Prostate gland (tissue), 2 donors: ENCODE measurements around the gene SCN7A. TPM values are rescaled to one million over a fixed set of nuclear protein-coding genes. Genes with fewer than 3 reads are reported as not detected.

Source experiments
- DNase-seq: peaks from one replicate; pipeline ENCODE4 v3.0.0-alpha.2; 2019; ENCODE audit warnings: low spot score
- H3K27ac ChIP-seq, 2 donors: fragments of 200-600 bp; sonication (generic); 2 replicates each; pipeline ENCODE4 v1.5.1; 2017 to 2019
- H3K27me3 ChIP-seq: fragments of 200-600 bp; sonication (generic); replicated peaks from 2 replicates; pipeline ENCODE4 v1.5.1; 2019; ENCODE audit not compliant: insufficient read depth
- H3K36me3 ChIP-seq, 2 donors: fragments of 200-600 bp; sonication (generic); 1 replicate in 1 of 2; 2 replicates in 1 of 2; pipeline versions ENCODE4 v1.5.1 to v1.8.1; 2017 to 2019
- H3K4me1 ChIP-seq: fragments of 200-600 bp; sonication (generic); replicated peaks from 2 replicates; pipeline ENCODE4 v1.5.1; 2019
- H3K4me3 ChIP-seq, 2 donors: fragments of 200-600 bp; sonication (generic); 2 replicates each; pipeline ENCODE4 v1.5.1; 2017 to 2019
- H3K9me3 ChIP-seq: fragments of 200-600 bp; sonication (generic); 2 replicates; pipeline ENCODE4 v1.5.1; 2017
- POLR2A ChIP-seq: fragments of 450-650 bp; IDR thresholded peaks from one replicate; pipeline ENCODE4 v1.6.1; 2016; ENCODE audit warnings: antibody characterized with exemption, mild to moderate bottlenecking
- POLR2AphosphoS5 ChIP-seq: sonication (generic); formaldehyde crosslinking; IDR thresholded peaks from one replicate; pipeline ENCODE4 v1.6.1; 2017; ENCODE audit warnings: antibody characterized with exemption
- WGBS: methylation state at CpG from one replicate; pipeline ENCODE4 v1.1.5; 2018; 5-methylcytosine and 5-hydroxymethylcytosine counted together
- intact Hi-C: fragments of 100-400 bp; cut with DNase I; formaldehyde crosslinking; loops from one replicate; pipeline ENCODE4 v1.14.2; 2022
- total RNA-seq, 2 donors: library from RNA; depleted of rRNA; stranded (reverse); fragments of >200 nt; gene quantifications; one replicate each; pipeline ENCODE4 v1.1.0, GENCODE V29; 2016
- TF ChIP-seq, protein P1 (sequence below), 4 experiments: fragments of 200-600 bp in 2 of 4; fragments of 450-650 bp in 2 of 4; sonication (generic) in 2 of 4; IDR thresholded peaks; 1 replicate in 3 of 4; 2 replicates in 1 of 4; pipeline ENCODE4 v1.5.1; 2016 to 2019; ENCODE audit warnings: antibody characterized with exemption in 4 of 4, mild to moderate bottlenecking in 2 of 4, moderate library complexity in 2 of 4

The SCN7A gene
- total RNA-seq, 2 donors from 2014 or later: 6.3 to 16.5 TPM

DNA sequence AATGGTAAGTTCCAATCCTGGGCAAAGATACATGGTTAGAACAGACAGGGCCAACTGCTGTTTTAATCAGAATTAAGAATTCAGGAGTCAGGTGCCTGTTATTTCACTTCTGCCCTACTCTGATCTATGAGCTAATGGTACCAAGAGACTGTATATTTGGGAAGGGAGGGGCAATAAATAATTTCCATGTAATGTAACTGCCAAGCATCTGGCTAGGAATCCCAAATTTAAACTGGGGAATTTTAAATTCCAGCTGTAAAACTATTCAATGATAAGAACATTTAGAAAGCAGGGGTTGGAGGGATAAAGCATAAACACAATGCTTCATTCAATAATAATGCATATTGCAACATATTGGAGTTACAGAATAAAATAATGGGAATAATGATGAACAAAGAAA, 49.7 kb downstream of the SCN7A start:
- TF ChIP-seq POLR2A: no peak
- no peak for TF ChIP-seq POLR2AphosphoS5
- TF ChIP-seq, protein P1, sequence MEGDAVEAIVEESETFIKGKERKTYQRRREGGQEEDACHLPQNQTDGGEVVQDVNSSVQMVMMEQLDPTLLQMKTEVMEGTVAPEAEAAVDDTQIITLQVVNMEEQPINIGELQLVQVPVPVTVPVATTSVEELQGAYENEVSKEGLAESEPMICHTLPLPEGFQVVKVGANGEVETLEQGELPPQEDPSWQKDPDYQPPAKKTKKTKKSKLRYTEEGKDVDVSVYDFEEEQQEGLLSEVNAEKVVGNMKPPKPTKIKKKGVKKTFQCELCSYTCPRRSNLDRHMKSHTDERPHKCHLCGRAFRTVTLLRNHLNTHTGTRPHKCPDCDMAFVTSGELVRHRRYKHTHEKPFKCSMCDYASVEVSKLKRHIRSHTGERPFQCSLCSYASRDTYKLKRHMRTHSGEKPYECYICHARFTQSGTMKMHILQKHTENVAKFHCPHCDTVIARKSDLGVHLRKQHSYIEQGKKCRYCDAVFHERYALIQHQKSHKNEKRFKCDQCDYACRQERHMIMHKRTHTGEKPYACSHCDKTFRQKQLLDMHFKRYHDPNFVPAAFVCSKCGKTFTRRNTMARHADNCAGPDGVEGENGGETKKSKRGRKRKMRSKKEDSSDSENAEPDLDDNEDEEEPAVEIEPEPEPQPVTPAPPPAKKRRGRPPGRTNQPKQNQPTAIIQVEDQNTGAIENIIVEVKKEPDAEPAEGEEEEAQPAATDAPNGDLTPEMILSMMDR (IDR thresholded peaks at IDR 0.05): no peak

DNA sequence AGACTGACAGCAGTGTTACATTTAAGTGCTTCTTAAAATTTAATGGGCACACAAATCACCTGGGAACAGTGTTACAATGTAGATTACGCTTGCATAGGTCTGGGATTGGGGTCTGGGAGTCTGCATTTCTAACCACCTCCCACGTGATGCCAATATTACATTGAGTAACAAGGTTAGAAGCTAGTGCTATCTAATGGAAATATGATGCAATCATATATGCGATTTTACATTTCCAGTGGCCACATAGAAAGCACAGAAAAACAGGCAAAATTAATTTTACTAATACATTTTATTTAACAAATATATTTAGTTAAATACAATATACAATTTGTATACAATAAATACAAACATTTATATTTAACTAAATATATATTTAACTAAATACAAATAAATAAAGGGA, 53.7 kb downstream of the SCN7A start:
- H3K9me3 ChIP-seq: no peaks in the 10 kb centered on the region
- no peak overlapping the region for H3K4me3 ChIP-seq
- no peaks in the 10 kb centered on the region for H3K27me3 ChIP-seq
- H3K27ac ChIP-seq: no peak overlapping the region
- no peak for DNase-seq
- no peaks in the 10 kb centered on the region for H3K4me1 ChIP-seq
- no peak for TF ChIP-seq POLR2AphosphoS5
- TF ChIP-seq, protein P1 (IDR thresholded peaks at IDR 0.05): no peak
- no peak for TF ChIP-seq POLR2A
- H3K36me3 ChIP-seq: no peaks in the 10 kb centered on the region
- intact Hi-C loops: no loop called here
- WGBS: 88% methylated on average over 3 of the region's 3 CpGs

More for the DNA sequence above, 49.7 kb downstream of the SCN7A start:
- Histone ChIP-seq H3K9me3 (no peaks in the 10 kb centered on the region), H3K4me3 (no peak overlapping the region), H3K4me1 (no peaks in the 10 kb centered on the region), H3K27ac (no peak overlapping the region), H3K36me3 (no peaks in the 10 kb centered on the region), H3K27me3 (no peaks in the 10 kb centered on the region)
- intact Hi-C loops: no loop called here
- no peak for DNase-seq

DNA sequence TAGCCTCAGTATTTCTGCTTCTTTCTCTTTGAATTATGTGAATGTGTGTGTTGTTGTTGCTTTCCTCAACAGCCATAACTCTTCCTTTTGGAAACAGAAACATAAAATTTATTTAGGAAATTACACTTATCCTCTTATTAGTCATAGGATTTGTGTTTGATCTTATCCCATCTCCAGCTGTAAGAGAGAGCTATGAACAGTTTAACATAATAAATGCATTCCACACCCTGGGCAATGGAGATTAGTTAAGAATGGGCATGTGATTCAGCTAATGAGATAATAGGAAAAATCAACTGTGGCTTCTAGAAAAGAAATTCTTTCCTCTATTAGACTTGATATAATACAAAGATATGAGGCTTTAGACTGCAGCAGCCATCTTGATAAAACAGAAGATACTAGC, 55.0 kb downstream of the SCN7A start:
- Histone ChIP-seq H3K27me3 (no peaks in the 10 kb centered on the region), H3K4me1 (no peaks in the 10 kb centered on the region), H3K4me3 (no peak overlapping the region), H3K36me3 (no peaks in the 10 kb centered on the region), H3K27ac (no peak overlapping the region), H3K9me3 (no peaks in the 10 kb centered on the region)
- no peak for DNase-seq
- TF ChIP-seq POLR2AphosphoS5 (no peak), POLR2A (no peak)
- TF ChIP-seq, protein P1 (IDR thresholded peaks at IDR 0.05): no peak
- intact Hi-C loops: no loop called here

DNA sequence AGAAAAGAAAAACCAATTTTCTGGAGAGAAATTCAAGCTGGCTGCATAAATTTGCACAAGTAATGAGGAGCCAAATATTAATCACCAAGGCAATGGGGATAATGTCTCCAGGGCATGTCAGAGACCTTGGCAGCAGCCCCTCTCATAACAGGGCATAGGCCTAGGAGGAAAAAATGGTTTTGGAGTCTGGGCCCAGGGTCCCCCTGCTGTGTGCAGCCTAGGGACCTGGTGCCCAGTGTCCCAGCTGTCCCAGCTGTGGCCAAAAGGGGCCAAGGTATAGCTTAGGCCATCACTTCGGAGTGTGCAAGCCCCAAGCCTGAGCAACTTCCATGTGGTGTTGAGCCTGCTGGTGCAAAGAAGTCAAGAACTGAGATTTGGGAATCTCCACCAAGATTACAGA, 57.1 kb downstream of the SCN7A start:
- no peaks in the 10 kb centered on the region for H3K27me3 ChIP-seq
- no peaks in the 10 kb centered on the region for H3K36me3 ChIP-seq
- 100% methylated on average over 1 of the region's 1 CpG for WGBS
- H3K4me3 ChIP-seq: no peak overlapping the region
- no peaks in the 10 kb centered on the region for H3K9me3 ChIP-seq
- H3K27ac ChIP-seq: no peak overlapping the region
- intact Hi-C loops: no loop called here
- no peaks in the 10 kb centered on the region for H3K4me1 ChIP-seq
- no peak for TF ChIP-seq POLR2A
- no peak for TF ChIP-seq POLR2AphosphoS5
- TF ChIP-seq, protein P1 (IDR thresholded peaks at IDR 0.05): no peak
- DNase-seq: no peak

DNA sequence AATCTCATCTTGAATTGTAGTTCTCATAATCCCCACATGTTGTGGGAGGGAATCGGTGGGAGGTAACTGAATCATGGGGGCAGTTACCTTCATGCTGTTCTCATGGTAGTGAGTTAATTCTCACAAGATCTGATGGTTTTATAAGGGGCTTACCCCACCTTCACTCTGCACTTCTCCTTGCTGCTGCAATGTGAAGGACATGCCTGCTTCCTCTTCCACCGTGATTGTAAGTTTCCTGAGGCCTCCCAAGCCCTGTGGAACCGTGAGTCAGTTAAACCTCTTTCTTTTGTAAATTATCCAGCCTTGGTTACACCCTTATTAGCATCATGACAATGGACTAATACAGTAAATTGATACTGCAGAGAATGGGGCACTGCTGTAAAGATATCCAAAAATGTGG, 57.9 kb downstream of the SCN7A start:
- no peaks in the 10 kb centered on the region for H3K36me3 ChIP-seq
- no peak for TF ChIP-seq POLR2A
- no peak for TF ChIP-seq POLR2AphosphoS5
- TF ChIP-seq, protein P1 (IDR thresholded peaks at IDR 0.05): no peak
- DNase-seq: no peak
- H3K4me1 ChIP-seq: no peaks in the 10 kb centered on the region
- no peaks in the 10 kb centered on the region for H3K9me3 ChIP-seq
- intact Hi-C loops: no loop called here
- H3K27ac ChIP-seq: no peak overlapping the region
- no peak overlapping the region for H3K4me3 ChIP-seq
- H3K27me3 ChIP-seq: no peaks in the 10 kb centered on the region
- WGBS: 64% methylated on average over 3 of the region's 3 CpGs
